ENCODE measurements around the gene THY1.

DNA sequence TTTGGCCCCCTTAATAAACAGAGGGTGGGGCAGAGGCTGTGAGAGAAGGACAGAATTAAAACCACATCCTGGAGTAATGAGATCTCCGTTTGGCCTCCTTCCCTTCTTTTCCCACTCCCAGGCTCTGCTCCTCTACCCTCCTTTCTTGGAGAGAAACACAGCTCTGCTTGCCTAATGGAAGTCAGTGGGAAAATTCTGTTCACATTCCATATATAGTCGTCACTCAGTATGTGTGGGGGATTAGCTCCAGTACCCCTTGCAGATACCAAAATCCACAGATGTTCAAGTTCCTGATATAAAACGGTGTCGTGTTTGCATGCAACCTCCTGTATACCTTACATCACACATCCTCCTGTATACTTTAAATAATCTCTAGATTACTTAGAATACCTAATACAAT lies 37.6 kb upstream of the THY1 start:
- TF ChIP-seq POLR2A (IDR thresholded peaks at IDR 0.05; ENCODE audit: control extremely low read depth in 1 of 2, low read depth in 2 of 2, low read length in 2 of 2) (no peak), RAD21 (IDR thresholded peaks at IDR 0.05 in 1 of 2, conservative IDR thresholded peaks at IDR 0.05 in 1 of 2; ENCODE audit: low read depth in 2 of 2, low read length in 2 of 2) (no peak)
